NCI-H82 treated with DMSO at 0.1 percent for 48 hours (cell line): Measurements from ENCODE around the gene ARSB.
"Not testable (repeated sequence)": the region's sequence is repeated elsewhere in the genome, so short reads cannot be mapped to it uniquely, and the experiment has no call there.

Experiments used
- DNase-seq: peaks from one replicate; lab custom pipeline; 2025; ENCODE audit not compliant: unreplicated experiment; lab: John Stamatoyannopoulos, UW

ARSB gene

GRCh38 chr5:78907255-78907891, 77.7 kb downstream of the ARSB start:
- DNase-seq = no peak

GRCh38 chr5:78905084-78905938, 79.8 kb downstream of the ARSB start:
- DNase-seq = no peak

DNA sequence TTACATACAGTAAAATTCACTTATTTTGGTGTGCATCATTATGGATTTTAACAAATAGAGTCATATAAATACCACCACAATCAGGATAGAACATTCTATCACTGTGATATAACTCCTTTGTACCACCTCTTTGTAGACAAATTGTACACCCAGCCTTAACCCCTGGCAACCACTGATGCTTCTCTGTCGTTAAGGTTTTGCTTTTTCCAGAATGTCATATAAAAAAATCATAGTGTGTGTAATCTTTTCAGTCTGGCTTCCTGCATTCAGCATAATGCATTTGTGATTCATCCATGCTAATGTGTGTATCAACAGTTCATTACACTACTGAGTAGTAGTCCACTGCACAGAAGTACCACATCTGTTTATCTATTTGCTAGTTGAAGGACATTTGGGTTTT, 81.2 kb downstream of the ARSB start:
- no peak for DNase-seq

DNA sequence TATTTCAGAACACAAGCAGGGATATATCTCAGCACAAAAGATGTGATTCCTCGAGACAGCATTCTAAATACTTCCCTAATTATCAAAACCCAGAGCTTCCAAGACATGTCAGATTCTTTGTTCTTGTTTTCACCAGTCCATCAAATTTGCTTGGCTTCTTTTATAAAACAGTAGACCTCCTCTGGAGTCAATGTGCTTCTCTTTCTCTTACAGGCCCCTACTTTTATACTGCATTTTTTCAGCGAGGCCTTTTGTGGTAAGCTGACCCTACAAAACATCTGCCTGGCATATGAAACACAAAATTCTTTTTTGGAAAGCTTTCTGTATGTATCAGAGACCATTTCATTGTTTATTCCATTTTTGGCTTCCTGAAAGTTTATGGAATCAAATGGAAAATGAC, 81.8 kb downstream of the ARSB start:
- DNase-seq = no peak

DNA sequence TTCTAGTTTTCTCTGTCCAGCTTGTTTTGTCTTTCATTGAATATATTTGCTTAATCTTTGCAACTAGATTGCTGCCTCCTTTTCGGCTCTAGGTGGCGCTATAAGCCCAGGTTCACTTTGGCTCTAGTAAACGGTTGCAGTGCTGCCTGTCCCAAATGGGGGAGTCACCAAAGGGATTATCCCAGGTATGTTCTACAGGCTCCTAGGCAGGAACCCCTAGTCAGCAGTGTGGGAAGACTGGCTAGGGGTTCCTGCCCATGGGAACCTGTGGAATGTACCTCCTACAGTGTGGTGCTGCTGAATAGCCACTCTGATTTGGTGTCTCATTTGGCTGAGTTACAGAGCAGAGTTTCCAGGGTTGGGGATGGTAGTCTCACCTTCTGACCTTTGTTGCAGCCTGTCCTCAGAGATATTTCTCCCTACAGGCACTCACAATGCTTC, 85.2 kb downstream of the ARSB start:
- DNase-seq = no peak

DNA sequence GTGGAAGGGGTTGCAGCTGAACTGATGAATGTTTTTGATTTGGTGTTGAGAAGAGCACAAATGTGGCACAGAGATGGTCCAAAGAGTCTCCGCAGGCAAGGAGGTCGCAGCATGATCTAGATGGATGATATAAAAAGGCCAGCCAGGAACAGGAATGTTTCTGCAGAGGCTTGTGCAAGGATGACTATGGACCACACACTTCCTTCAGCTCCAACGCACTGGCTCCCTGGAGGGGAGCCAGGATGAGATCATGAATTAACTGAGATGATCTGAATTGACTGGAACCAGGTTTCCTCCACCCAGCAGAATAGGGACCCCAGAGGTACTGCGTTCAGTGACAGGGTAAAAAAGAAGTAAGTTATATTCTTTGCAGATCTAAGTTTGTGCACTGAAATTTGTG, 89.0 kb downstream of the ARSB start:
- no peak for DNase-seq

GRCh38 chr5:78895616-78896015, 89.5 kb downstream of the ARSB start:
- no peak for DNase-seq

DNA sequence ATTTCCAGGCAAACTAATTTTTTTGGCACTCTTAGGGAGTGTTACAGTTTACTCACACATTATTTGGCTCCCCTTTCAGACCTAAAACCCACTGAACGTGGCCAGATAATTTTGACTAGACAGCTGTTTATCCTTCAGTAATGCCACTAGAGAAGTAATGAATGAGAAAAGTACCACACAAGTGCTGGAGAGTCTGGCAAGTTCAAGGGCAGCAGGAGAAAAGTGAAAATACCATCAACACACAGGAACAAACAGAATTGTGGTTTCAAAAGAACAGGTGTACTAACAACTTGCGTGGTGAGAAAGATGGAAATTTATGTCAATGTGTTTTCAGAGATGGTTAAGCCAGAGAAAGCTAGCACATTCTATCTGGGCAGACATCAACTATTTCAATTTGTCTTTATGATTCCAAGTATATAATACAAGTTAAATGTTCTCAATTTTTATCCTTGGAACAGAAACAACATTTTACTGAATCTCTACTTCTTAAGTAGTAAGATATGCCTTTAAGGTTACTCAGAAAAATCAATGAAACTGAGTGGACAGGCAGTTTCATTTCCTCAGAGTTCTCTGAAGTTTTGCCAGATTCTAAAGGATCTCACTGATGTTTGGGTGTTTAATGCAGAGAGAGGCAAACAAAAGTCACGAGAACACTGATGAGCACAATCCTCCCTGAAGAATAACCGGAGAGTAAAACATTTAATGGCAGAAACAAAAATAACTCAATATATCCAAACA, 91.0 kb downstream of the ARSB start:
- DNase-seq = no peak

DNA sequence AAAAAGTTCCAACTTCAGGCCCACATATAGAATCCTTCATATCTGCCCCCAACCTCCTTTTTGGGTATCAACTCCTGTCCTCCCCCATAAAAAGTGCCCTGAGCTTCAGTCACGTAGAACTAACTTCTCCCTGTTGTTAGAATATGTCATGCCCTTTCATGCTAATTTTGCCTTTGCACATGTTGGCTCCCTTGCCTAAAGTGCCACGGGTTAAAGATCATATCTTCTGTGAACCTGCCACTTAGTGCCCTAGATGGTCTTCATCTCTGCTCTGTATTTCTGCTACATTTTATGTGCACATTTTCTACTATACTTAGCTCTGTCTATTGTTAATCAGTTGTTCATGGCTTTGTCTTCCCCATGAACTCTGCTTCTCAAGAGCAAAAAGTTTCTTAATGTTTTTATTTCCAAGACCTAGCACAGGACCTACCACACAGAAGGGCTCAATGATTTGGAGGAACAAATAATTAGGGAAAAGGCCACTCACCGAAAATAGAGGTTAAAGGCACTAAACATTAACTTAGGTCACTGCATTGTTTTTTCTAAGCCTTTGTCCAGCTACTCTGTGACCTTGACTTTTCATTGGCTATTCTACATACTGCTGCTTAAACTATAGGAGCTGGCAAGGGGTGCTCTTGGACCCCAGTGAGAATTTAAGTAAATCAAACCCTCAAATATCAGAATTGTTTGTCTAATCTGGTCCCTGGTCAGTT, 94.3 kb downstream of the ARSB start:
- no peak for DNase-seq

- DNase-seq = no peak
Observed at GRCh38 chr5:78889369-78890140, 95.6 kb downstream of the ARSB start.

DNA sequence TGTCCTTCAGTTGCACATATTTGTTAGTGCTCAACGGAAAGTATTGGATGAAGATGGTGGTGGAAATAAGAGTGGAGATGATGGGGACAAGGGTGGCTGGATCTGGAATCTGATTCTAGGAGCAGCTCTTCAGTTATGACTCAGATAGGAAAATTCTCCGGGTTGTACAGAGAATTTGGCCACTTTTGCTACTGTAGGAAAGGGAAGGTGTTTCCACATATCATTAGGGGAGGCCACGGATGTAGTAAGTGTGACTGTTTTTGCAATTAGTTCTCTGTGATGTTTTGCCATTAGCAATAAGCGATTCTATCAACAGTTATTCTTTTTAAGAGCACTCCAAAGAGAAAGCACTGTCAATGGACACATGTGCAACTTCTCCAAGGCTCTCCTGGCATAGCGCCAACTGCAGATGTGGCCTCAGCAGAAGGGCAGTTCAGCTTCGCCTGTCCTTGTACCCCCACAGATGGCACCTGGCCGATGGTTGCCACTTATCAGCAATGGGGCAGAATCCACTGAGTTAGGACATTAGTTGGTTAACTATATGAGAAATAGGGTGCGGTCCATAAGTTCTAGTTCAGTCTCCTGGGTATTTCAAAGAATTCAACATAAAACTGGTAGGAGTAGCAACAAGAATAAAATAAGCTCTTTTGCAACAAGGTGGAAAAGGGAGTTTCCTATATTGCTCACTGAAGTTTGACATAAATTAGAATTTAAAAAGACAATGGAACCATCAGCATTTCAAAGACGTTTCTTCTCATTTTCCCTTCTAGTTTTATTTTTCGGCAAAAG, 96.3 kb downstream of the ARSB start:
- no peak for DNase-seq

- no peak for DNase-seq
Observed at GRCh38 chr5:78887384-78888118, 97.6 kb downstream of the ARSB start.

DNA sequence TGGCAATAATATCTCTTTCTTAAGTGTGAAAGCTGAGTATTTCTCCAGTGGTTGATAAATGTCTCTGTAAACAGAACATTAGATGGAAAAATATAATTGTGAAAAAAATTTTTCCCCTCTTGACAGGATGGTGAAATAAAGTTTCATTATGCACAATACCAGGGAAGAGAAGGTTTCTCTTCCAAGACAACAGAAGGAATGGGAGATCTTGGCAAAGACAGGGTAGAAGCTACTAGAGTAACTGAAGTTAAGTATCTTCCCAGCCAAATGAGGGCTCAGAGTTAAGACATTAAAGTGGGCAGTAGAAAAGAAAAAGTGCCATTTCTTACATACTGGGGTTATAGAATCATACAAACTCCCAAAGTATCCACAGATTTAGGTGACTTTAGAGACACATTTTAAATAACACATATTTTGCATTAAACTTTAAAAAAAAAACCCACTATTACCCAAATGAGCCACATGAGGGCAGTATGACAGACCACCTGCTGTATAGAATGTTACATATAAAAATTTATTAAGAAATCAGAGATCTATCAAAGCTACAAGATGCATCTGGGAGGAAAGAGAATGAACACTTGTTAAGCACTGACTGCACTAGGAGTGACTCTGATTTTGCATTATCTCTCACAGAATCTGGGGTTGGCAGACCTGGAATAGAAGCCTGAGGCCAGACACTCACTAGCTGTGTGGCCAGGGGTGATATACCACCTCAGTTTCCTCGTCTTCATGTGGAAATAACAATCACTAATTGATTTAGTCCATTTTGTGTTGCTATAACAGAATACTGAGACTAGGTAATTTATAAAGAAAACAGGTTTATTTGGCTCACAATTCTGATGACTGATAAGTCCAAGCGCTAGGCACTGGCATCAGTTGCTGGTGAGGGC, 98.5 kb downstream of the ARSB start:
- DNase-seq = no peak

DNA sequence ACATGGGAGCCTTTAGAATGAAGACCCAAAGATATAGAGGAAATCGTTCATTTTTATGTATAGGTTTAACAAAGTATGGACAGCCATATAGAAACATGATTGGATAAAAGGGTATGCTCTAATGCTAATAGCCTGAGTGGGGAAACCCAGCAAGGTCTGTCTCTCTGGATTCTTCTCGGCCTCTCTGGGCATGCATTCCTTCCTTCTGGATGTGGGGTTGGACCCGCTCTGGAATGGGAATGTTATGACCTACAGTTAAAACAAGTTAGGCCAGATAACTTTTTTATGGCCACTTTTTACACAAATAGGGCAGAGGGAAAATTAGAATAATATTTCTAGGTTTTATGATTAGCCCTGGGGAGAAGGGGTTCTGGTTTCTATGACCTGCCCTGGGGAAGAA, 103.2 kb downstream of the ARSB start:
- no peak for DNase-seq

GRCh38 chr5:78879516-78879915, 105.6 kb downstream of the ARSB start:
- no peak for DNase-seq

DNA sequence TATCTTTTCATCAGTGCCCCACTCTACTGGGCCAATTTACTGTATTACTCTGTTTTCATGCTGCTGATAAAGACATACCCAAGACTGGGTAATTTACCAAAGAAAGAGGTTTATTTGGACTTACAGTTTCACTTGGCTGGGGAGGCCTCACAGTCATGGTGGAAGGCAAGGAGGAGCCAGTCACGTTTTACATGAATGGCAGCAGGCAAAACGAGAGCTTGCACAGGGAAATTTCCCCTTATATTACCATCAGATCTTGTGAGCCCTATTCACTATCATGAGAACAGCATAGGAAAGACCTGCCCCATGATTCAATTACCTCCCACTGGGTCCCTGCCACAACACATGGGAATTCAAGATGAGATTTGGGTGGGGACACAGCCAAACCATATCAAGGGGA, 119.0 kb downstream of the ARSB start:
- not testable (repeated sequence) for DNase-seq

- DNase-seq = no peak
Observed at GRCh38 chr5:78858364-78858763, 126.7 kb downstream of the ARSB start.

DNA sequence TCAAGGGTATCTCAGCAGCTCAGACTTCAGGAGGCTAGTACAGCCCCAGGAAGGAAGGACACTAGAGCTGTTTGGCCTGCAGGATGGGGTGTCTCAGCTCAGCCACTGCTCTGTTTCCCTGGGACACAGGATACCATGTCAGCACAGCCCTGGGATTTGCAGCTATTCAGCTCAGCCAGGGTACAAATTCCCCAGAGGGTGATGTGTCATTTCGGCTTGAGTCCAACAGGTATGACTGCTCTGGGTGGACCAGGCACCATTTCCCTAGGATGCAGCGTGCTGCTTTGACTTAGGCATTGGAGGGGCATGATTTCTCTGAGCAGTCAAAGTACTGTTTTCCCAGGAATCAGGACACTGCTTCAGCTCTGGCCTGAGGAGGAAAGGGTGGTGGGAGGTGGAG, 130.1 kb downstream of the ARSB start:
- no peak for DNase-seq
